Hepatocyte (in vitro differentiated cells): ENCODE measurements around the gene ARID3A.

Source experiments
- CTCF ChIP-seq: fragments of 200-600 bp; sonication (generic); IDR thresholded peaks from 2 replicates; pipeline ENCODE4 v1.5.1; 2016; ENCODE audit warnings: antibody characterized with exemption, mild to moderate bottlenecking; ENCODE audit not compliant: poor library complexity
- EZH2phosphoT487 ChIP-seq: fragments of 200-600 bp; sonication (generic); IDR thresholded peaks from one replicate; pipeline ENCODE4 v1.6.1; 2018; ENCODE audit warnings: antibody characterized with exemption, mild to moderate bottlenecking, low read depth, moderate library complexity; ENCODE audit not compliant: unreplicated experiment, severe bottlenecking

GRCh38 chr19:994516-994915, 68.7 kb downstream of the ARID3A start:
- no peak for TF ChIP-seq CTCF
- no peak for TF ChIP-seq EZH2phosphoT487
